ENCODE measurements around the gene SENP1.

DNA sequence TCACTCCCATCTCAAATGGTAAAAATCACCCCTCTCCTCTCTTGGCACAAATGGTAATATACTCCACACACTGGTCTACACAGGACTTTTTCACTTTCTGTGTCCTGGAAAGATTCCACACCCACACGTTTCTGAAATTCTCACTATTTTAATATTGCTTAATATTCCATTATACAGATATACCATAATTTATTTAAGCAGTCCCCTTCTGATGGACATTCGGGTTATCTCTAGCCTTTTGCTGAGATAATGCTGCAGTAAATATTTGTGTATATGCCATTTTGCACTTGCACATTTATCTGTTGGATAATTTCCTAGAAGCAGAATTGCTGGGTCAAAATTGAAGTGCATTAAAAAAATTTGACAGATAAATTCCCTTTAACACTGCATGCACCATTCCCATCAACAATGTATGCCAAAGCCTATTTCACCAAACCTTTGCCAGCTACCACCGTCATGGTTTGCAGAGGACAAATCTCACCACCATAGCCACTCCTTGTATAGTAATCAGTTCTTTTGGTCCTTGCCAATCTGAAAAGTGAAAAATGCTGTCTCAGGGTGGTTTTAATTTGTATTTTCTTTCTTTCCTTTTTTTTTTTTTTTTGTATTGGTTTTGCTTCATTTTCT, 86.1 kb downstream of the SENP1 start:
- TF ChIP-seq, protein P1, sequence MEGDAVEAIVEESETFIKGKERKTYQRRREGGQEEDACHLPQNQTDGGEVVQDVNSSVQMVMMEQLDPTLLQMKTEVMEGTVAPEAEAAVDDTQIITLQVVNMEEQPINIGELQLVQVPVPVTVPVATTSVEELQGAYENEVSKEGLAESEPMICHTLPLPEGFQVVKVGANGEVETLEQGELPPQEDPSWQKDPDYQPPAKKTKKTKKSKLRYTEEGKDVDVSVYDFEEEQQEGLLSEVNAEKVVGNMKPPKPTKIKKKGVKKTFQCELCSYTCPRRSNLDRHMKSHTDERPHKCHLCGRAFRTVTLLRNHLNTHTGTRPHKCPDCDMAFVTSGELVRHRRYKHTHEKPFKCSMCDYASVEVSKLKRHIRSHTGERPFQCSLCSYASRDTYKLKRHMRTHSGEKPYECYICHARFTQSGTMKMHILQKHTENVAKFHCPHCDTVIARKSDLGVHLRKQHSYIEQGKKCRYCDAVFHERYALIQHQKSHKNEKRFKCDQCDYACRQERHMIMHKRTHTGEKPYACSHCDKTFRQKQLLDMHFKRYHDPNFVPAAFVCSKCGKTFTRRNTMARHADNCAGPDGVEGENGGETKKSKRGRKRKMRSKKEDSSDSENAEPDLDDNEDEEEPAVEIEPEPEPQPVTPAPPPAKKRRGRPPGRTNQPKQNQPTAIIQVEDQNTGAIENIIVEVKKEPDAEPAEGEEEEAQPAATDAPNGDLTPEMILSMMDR (conservative IDR thresholded peaks at IDR 0.05; ENCODE audit: low read depth, low read length): no peak
- no peak for TF ChIP-seq EZH2 (IDR thresholded peaks at IDR 0.05; ENCODE audit: borderline replicate concordance, low read depth, low read length, poor library complexity, severe bottlenecking)
